NCI-H226 (cell line): ENCODE results near the gene INTS1.
"Not testable (repeated sequence)": the region's sequence is repeated elsewhere in the genome, so short reads cannot be mapped to it uniquely, and the experiment has no call there.

ENCODE experiments used
- DNase-seq: peaks from one replicate; pipeline ENCODE4 v3.0.0-alpha.2; 2015

The INTS1 gene

GRCh38 chr7:1459920-1460820 lies 44.0 kb downstream of the INTS1 start:
- DNase-seq, result no peak

- DNase-seq, result peak; percentile 99
Measured at GRCh38 chr7:1459512-1459892, 44.7 kb downstream of the INTS1 start.

- peak; percentile 87 for DNase-seq
Measured at GRCh38 chr7:1458683-1459511, 45.3 kb downstream of the INTS1 start, which contains the start of gene MICALL2. Gene MICALL2 (minus strand): TSS chr7:1459470. CDS start chr7:1459326, 144 bp downstream.

- DNase-seq, result no peak
Measured at GRCh38 chr7:1457949-1458682, 46.1 kb downstream of the INTS1 start.

- DNase-seq, result no peak
Measured at GRCh38 chr7:1457059-1457948, 46.9 kb downstream of the INTS1 start.

- no peak for DNase-seq
Measured at GRCh38 chr7:1455955-1456354, 48.2 kb downstream of the INTS1 start.

GRCh38 chr7:1455241-1455939 lies 48.8 kb downstream of the INTS1 start:
- no peak for DNase-seq

GRCh38 chr7:1454542-1454941 lies 49.6 kb downstream of the INTS1 start:
- no peak for DNase-seq

- DNase-seq, result no peak
Measured at GRCh38 chr7:1452205-1452604, 52.0 kb downstream of the INTS1 start.

- no peak for DNase-seq
Measured at GRCh38 chr7:1450987-1451386, 53.2 kb downstream of the INTS1 start.

- no peak for DNase-seq
Measured at GRCh38 chr7:1450431-1450830, 53.8 kb downstream of the INTS1 start.

- no peak for DNase-seq
Measured at GRCh38 chr7:1449951-1450350, 54.2 kb downstream of the INTS1 start.

GRCh38 chr7:1449501-1449900 lies 54.7 kb downstream of the INTS1 start:
- no peak for DNase-seq

GRCh38 chr7:1448958-1449357 lies 55.2 kb downstream of the INTS1 start:
- DNase-seq, result no peak

GRCh38 chr7:1447551-1448244 lies 56.5 kb downstream of the INTS1 start:
- no peak for DNase-seq

- DNase-seq, result no peak
Measured at GRCh38 chr7:1447112-1447511, 57.1 kb downstream of the INTS1 start.

GRCh38 chr7:1446620-1447032 lies 57.6 kb downstream of the INTS1 start:
- no peak for DNase-seq

- not testable (repeated sequence) for DNase-seq
Measured at GRCh38 chr7:1446026-1446425, 58.2 kb downstream of the INTS1 start.

GRCh38 chr7:1445341-1445740 lies 58.8 kb downstream of the INTS1 start:
- DNase-seq, result no peak

GRCh38 chr7:1444925-1445322 lies 59.3 kb downstream of the INTS1 start:
- DNase-seq, result no peak
